Prostate gland (tissue), 2 donors: Measurements from ENCODE around the gene SND1.

Experiments
- CTCF ChIP-seq, 4 experiments: fragments of 200-600 bp in 2 of 4; fragments of 450-650 bp in 2 of 4; sonication (generic) in 2 of 4; IDR thresholded peaks; 1 replicate in 3 of 4; 2 replicates in 1 of 4; pipeline ENCODE4 v1.5.1; 2016 to 2019; ENCODE audit warnings: antibody characterized with exemption in 4 of 4, mild to moderate bottlenecking in 2 of 4, moderate library complexity in 2 of 4
- POLR2A ChIP-seq: fragments of 450-650 bp; IDR thresholded peaks from one replicate; pipeline ENCODE4 v1.6.1; 2016; ENCODE audit warnings: antibody characterized with exemption, mild to moderate bottlenecking
- POLR2AphosphoS5 ChIP-seq: sonication (generic); formaldehyde crosslinking; IDR thresholded peaks from one replicate; pipeline ENCODE4 v1.6.1; 2017; ENCODE audit warnings: antibody characterized with exemption

DNA sequence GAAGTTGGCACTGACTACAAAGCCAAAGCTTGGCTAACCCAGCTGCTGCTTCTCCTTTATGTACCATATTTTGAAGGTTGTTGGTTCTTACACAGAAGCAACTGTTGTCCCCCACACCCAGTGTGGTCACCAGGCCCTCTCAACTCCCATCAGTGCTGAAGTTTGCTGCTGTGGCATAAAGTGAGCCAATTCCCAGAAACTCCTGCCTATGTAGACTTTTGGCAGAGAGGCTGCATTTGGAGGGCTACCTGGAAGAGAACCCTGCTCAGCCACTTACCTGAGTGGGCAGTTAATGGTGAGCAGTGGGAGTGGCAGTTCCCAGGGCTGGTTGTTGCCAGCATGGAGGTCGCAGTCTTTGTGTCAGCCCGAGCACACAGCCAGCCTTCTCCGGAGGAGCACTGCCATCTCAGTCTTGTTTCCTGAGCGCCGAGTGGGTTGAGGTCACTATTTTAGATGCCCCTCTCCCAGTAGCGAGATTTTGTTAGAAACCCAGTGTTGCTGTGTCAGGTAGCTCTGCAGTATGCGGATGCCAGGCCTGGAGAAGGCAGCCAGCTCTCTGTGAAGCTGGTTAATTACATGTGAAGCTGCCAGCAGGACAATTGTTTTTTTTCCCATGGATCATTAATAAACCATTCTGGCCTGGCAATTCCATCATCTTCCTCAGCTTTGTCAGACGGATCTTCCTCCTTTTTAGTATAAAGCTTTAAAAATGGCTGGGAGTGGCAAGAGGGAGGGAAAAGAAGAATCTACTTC, 354.7 kb downstream of the SND1 start:
- no peak for TF ChIP-seq CTCF (IDR thresholded peaks at IDR 0.05)
- no peak for TF ChIP-seq POLR2AphosphoS5
- no peak for TF ChIP-seq POLR2A
